ENCODE results near the gene KLK15.

GRCh38 chr19:50861496-50862286 is 28.3 kb upstream of the KLK15 start:
- TF ChIP-seq EZH2 (IDR thresholded peaks at IDR 0.05), result no peak
- TF ChIP-seq POLR2AphosphoS5 (IDR thresholded peaks at IDR 0.05; ENCODE audit: borderline replicate concordance, low read depth, low read length), result no peak
- TF ChIP-seq FOXP2 (optimal IDR thresholded peaks at IDR 0.05; ENCODE audit: control extremely low read depth, extremely low read length, insufficient read depth), result no peak
